CD4-positive, alpha-beta T cell (primary cell): Measurements from ENCODE around the gene PNPO. TPM values are rescaled to one million over a fixed set of nuclear protein-coding genes. Genes with fewer than 3 reads are reported as not detected.

Experiments used
- ATAC-seq: fragments of 200-7000 bp; cut with Tn5 transposase; one replicate; pipeline ENCODE4 v1.10.0; 2022; ENCODE audit warnings: mild to moderate bottlenecking; ENCODE audit not compliant: poor library complexity
- CTCF ChIA-PET: fragments of 350-600 bp; sonication (Branson Sonifier 250); formaldehyde crosslinking; loops from one replicate; lab custom pipeline; 2021; ENCODE audit warnings: antibody characterized with exemption, inconsistent platforms; lab: Charles Lee
- POLR2A ChIA-PET: fragments of 350-600 bp; sonication (Branson Sonifier 250); formaldehyde crosslinking; loops from one replicate; lab custom pipeline; 2021; ENCODE audit warnings: antibody characterized with exemption, inconsistent platforms; lab: Charles Lee
- DNase-seq, 14 experiments: peaks; one replicate each; pipeline ENCODE4 v3.0.0-alpha.2; 2013 to 2020; ENCODE audit warnings: mixed read lengths in 2 of 14
- H3K27ac ChIP-seq, 2 donors: one replicate each; pipeline versions ENCODE4 v1.5.1 to v1.7.0; 2013; ENCODE audit warnings: low read length in 2 of 2, low read depth in 1 of 2, mild to moderate bottlenecking in 1 of 2
- H3K27me3 ChIP-seq, 2 experiments: 1 replicate in 1 of 2; 2 replicates in 1 of 2; pipeline versions ENCODE4 v1.6.1 to v1.7.0; 2013; ENCODE audit warnings: low read length in 2 of 2, control low read depth in 1 of 2, mild to moderate bottlenecking in 1 of 2, moderate library complexity in 1 of 2; ENCODE audit not compliant: insufficient read depth in 2 of 2, control insufficient read depth in 1 of 2
- H3K36me3 ChIP-seq: one replicate; pipeline ENCODE4 v1.6.1; 2013; ENCODE audit warnings: low read length, control low read depth; ENCODE audit not compliant: insufficient read depth
- H3K4me1 ChIP-seq: one replicate; pipeline ENCODE4 v1.6.1; 2013; ENCODE audit warnings: low read length, control low read depth; ENCODE audit not compliant: insufficient read depth
- H3K4me3 ChIP-seq: one replicate; pipeline ENCODE4 v1.5.1; 2013; ENCODE audit warnings: mild to moderate bottlenecking, low read length, moderate library complexity
- H3K9me3 ChIP-seq, 2 experiments: 1 replicate in 1 of 2; 2 replicates in 1 of 2; pipeline versions ENCODE4 v1.6.1 to v1.7.0; 2013; ENCODE audit warnings: low read length in 2 of 2, mild to moderate bottlenecking in 2 of 2, control low read depth in 1 of 2, moderate library complexity in 1 of 2; ENCODE audit not compliant: control insufficient read depth in 1 of 2, insufficient read depth in 1 of 2
- H3K27ac Mint-ChIP-seq: one replicate; pipeline ENCODE4 v1.8.0; 2020; ENCODE audit warnings: mixed read lengths
- H3K27me3 Mint-ChIP-seq: one replicate; pipeline ENCODE4 v1.8.0; 2021; ENCODE audit warnings: mixed read lengths
- H3K36me3 Mint-ChIP-seq: one replicate; pipeline ENCODE4 v1.8.0; 2021; ENCODE audit warnings: low read depth, mixed read lengths
- H3K4me1 Mint-ChIP-seq: one replicate; pipeline ENCODE4 v1.8.0; 2021; ENCODE audit warnings: low read depth, mixed read lengths
- H3K4me3 Mint-ChIP-seq: one replicate; pipeline ENCODE4 v1.8.0; 2020; ENCODE audit warnings: mild to moderate bottlenecking, mixed read lengths
- H3K9me3 Mint-ChIP-seq: one replicate; pipeline ENCODE4 v1.8.0; 2020; ENCODE audit warnings: mixed read lengths
- CTCF ChIP-seq: fragments of 200-600 bp; IDR thresholded peaks from one replicate; pipeline ENCODE4 v1.8.0; 2022; ENCODE audit warnings: antibody characterized with exemption, mild to moderate bottlenecking
- intact Hi-C, 2 experiments: fragments of 100-400 bp; cut with DNase I in 1 of 2; cut with micrococcal nuclease in 1 of 2; formaldehyde crosslinking; loops; one replicate each; pipeline versions ENCODE4 v1.15.1 to v1.9.0; 2023 to 2025; cut with DNase I, micrococcal nuclease
- total RNA-seq, 174 experiments: library from RNA in 2 of 174; stranded (reverse) in 2 of 174; gene quantifications; one replicate each; pipeline ENCODE4 v1.2.3 and lab custom pipeline; 2021 to 2026

The PNPO gene
- total RNA-seq, 2 experiments from 2014 or later = 2.2 to 2.4 TPM

GRCh38 chr17:47961406-47961805 is 20.0 kb downstream of the PNPO start:
- H3K27ac Mint-ChIP-seq = no peak overlapping the region
- H3K36me3 ChIP-seq = no peaks in the 10 kb centered on the region
- no peaks in the 10 kb centered on the region for H3K4me1 ChIP-seq
- no peaks in the 10 kb centered on the region for H3K9me3 Mint-ChIP-seq
- H3K4me3 Mint-ChIP-seq = no peak overlapping the region
- no peak for TF ChIP-seq CTCF
- H3K27me3 Mint-ChIP-seq = no peaks in the 10 kb centered on the region
- no peak overlapping the region for H3K27ac ChIP-seq
- H3K36me3 Mint-ChIP-seq = no peaks in the 10 kb centered on the region
- intact Hi-C loops = no loop called here
- no peaks in the 10 kb centered on the region for H3K4me1 Mint-ChIP-seq
- H3K9me3 ChIP-seq = no peaks in the 10 kb centered on the region
- H3K4me3 ChIP-seq = no peak overlapping the region
- ChIA-PET POLR2A (interaction anchor here (1.2 kb wide), 1 partner anchor 11 kb away, joined by 5 read pairs; no protein-coding TSS in a partner anchor), CTCF (no interaction called here)
- DNase-seq = no peak
- H3K27me3 ChIP-seq = no peaks in the 10 kb centered on the region
- ATAC-seq = no peak

DNA sequence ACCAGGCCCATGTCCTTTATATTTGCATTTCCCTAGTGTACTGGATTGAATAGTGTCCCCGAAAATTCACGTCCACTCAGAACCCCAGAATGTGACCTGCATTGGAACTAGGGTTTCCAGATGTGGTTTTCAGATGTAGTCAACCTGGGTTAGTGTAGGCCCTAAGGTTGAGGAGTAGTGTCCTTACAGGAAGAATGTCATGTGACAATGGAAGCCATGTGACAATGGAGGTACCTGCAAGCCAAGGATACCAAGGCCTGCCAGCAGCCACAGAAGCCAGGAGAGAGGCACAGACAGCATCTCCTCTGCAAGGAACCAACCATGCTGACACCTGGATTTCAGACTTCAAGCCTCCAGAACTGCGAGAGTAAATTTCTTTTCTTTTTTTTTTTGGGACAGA is 21.5 kb downstream of the PNPO start:
- intact Hi-C loops = no loop called here
- ChIA-PET CTCF (no interaction called here), POLR2A (no interaction called here)
- no peak for TF ChIP-seq CTCF
- Mint-ChIP-seq H3K4me1 (no peaks in the 10 kb centered on the region), H3K36me3 (no peaks in the 10 kb centered on the region), H3K27me3 (no peaks in the 10 kb centered on the region), H3K9me3 (no peaks in the 10 kb centered on the region), H3K27ac (no peak overlapping the region), H3K4me3 (no peak overlapping the region)
- Histone ChIP-seq H3K4me1 (no peaks in the 10 kb centered on the region), H3K36me3 (no peaks in the 10 kb centered on the region), H3K4me3 (no peak overlapping the region), H3K27ac (no peak overlapping the region), H3K9me3 (no peaks in the 10 kb centered on the region), H3K27me3 (no peaks in the 10 kb centered on the region)
- ATAC-seq (no peak), DNase-seq (no peak)

GRCh38 chr17:47964856-47965255 is 23.5 kb downstream of the PNPO start:
- H3K4me1 Mint-ChIP-seq = peaks cover 2% of the 10 kb centered on the region
- ATAC-seq (no peak), DNase-seq (no peak)
- TF ChIP-seq CTCF = no peak
- no peaks in the 10 kb centered on the region for H3K27me3 ChIP-seq
- peaks cover 4% of the 10 kb centered on the region for H3K4me1 ChIP-seq
- no peaks in the 10 kb centered on the region for H3K9me3 Mint-ChIP-seq
- no peak overlapping the region for H3K4me3 Mint-ChIP-seq
- POLR2A ChIA-PET = no interaction called here
- H3K4me3 ChIP-seq = no peak overlapping the region
- CTCF ChIA-PET = no interaction called here
- H3K27me3 Mint-ChIP-seq = no peaks in the 10 kb centered on the region
- no peaks in the 10 kb centered on the region for H3K9me3 ChIP-seq
- no peaks in the 10 kb centered on the region for H3K36me3 ChIP-seq
- H3K27ac Mint-ChIP-seq = no peak overlapping the region
- no peaks in the 10 kb centered on the region for H3K36me3 Mint-ChIP-seq
- intact Hi-C loops = no loop called here
- no peak overlapping the region for H3K27ac ChIP-seq
